ENCODE measurements around the gene INTS11. TPM values are rescaled to one million over a fixed set of nuclear protein-coding genes. Genes with fewer than 3 reads are reported as not detected.

Gene INTS11
- total and polyA plus RNA-seq, 10 of the 15 experiments (the other 5 are each of a cell fraction or from before 2014, with no cell fraction given) = 2.5 to 117 (median 77.7) TPM

DNA sequence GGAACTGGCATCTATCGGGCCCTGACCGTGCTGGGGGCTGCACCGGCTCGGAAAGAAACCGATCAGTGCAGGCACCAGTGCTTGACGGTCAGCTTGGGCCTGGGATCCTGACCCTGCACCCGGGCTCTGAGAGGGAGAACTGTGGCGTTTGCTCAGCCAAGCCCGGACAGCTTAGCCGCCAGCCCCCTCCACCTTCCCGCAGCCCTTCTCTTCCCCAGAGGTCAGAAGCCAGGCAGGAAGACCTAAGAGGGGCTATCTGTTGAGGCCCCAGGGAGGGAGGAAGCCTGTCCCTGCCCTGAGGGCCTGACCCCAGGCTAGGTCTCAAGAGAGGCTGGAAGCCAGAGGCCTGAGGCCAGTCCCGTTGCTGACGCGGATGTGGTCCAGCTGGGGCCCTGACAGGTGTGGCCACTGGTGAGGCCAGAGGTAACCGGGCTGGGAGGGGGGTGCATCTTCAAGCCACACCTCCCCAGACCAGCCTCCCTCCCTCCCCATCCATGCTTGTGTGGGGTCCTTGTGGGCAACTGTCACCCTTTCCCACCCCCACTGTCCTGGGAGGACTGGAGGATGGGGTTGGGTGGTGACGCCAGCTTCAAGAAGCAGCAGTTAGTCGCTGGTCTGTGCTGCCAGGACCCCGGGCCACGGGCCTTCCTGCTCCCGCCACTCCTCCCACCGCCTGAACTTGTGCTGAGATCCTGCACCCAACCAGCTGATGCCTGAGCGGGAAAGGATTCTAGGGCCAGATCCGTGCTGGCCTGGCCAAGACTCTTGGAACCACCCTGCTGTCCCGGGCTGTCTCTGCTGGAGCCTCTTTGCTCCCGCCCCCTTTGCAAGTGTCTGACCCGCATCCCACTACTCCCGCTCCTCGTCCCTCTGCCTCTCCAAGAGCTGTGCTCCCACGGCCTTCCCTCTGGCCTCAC, 27.3 kb upstream of the INTS11 start:
- H2AFZ ChIP-seq (ENCODE audit: control insufficient read depth, low read depth, low read length) = no peak overlapping the region
- ChIA-PET POLR2A (no interaction called here), SMC1A (ENCODE audit: uncharacterized antibody, unreplicated experiment) (no interaction called here), CTCF (interaction anchor here (1.8 kb wide), 1 partner anchor 20 kb away, joined by 10 read pairs; no protein-coding TSS in a partner anchor), RAD21 (ENCODE audit: unreplicated experiment) (no interaction called here)
- H3K9me3 ChIP-seq (replicated peaks; ENCODE audit: control insufficient read depth, insufficient read depth, low read length) = no peaks in the 10 kb centered on the region
- H3K4me2 ChIP-seq (ENCODE audit: control insufficient read depth, insufficient read depth) = no peak overlapping the region
- no peaks in the 10 kb centered on the region for H4K20me1 ChIP-seq (ENCODE audit: control insufficient read depth, insufficient read depth)
- DNase-seq (ENCODE audit: low read depth, low spot score) (no peak), FAIRE-seq (no peak), ATAC-seq (no peak)
- 81% methylated on average over 29 of the region's 29 CpGs for WGBS (ENCODE audit: insufficient coverage, insufficient replicate concordance, low lambda C conversion rate, missing lambda C conversion rate)
- peaks cover 2% of the 10 kb centered on the region for H3K79me2 ChIP-seq (ENCODE audit: control insufficient read depth, insufficient read depth, low read length)
- in situ Hi-C loops (cut with MboI) = no loop called here
- peaks cover 0 to 3% of the 10 kb centered on the region in 2 experiments; a peak in 2 of 4 replicates for H3K27me3 ChIP-seq (replicated peaks in 1 of 2; ENCODE audit: control insufficient read depth in 2 of 2, insufficient read depth in 2 of 2, low read length in 1 of 2)
- no peak overlapping the region for H3K9ac ChIP-seq (ENCODE audit: control insufficient read depth, insufficient read depth, low read length)
- BruUV-seq (replicated peaks) = no TSS peak
- TF ChIP-seq, protein P1, sequence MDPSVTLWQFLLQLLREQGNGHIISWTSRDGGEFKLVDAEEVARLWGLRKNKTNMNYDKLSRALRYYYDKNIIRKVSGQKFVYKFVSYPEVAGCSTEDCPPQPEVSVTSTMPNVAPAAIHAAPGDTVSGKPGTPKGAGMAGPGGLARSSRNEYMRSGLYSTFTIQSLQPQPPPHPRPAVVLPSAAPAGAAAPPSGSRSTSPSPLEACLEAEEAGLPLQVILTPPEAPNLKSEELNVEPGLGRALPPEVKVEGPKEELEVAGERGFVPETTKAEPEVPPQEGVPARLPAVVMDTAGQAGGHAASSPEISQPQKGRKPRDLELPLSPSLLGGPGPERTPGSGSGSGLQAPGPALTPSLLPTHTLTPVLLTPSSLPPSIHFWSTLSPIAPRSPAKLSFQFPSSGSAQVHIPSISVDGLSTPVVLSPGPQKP (IDR thresholded peaks at IDR 0.05; ENCODE audit: low read depth, low read length) = no peak
- TF ChIP-seq RCOR1 (conservative IDR thresholded peaks at IDR 0.05; ENCODE audit: low read depth, low read length) = no peak
- TF ChIP-seq ZZZ3 (IDR thresholded peaks at IDR 0.05; ENCODE audit: control insufficient read depth, insufficient read length, low read depth) = no peak
- no peak for TF ChIP-seq IRF4 (IDR thresholded peaks at IDR 0.05; ENCODE audit: low read depth, low read length)
- no peak for TF ChIP-seq SMAD1 (IDR thresholded peaks at IDR 0.05; ENCODE audit: low read depth, partially characterized antibody)
- TF ChIP-seq NFYA (IDR thresholded peaks at IDR 0.05; ENCODE audit: borderline replicate concordance, low read depth, low read length) = no peak
- TF ChIP-seq PML (IDR thresholded peaks at IDR 0.05; ENCODE audit: low read length) = no peak
- TF ChIP-seq PAX5 (IDR thresholded peaks at IDR 0.05; ENCODE audit: borderline replicate concordance, low read depth, low read length) = no peak
- no peak for TF ChIP-seq EP300 (IDR thresholded peaks at IDR 0.05; ENCODE audit: borderline replicate concordance in 1 of 2, control insufficient read depth in 1 of 2, low read depth in 2 of 2, low read length in 2 of 2)
- no peak for TF ChIP-seq NR2C2 (IDR thresholded peaks at IDR 0.05; ENCODE audit: borderline replicate concordance, control insufficient read depth, insufficient read length, low read depth)
- TF ChIP-seq, protein P2, sequence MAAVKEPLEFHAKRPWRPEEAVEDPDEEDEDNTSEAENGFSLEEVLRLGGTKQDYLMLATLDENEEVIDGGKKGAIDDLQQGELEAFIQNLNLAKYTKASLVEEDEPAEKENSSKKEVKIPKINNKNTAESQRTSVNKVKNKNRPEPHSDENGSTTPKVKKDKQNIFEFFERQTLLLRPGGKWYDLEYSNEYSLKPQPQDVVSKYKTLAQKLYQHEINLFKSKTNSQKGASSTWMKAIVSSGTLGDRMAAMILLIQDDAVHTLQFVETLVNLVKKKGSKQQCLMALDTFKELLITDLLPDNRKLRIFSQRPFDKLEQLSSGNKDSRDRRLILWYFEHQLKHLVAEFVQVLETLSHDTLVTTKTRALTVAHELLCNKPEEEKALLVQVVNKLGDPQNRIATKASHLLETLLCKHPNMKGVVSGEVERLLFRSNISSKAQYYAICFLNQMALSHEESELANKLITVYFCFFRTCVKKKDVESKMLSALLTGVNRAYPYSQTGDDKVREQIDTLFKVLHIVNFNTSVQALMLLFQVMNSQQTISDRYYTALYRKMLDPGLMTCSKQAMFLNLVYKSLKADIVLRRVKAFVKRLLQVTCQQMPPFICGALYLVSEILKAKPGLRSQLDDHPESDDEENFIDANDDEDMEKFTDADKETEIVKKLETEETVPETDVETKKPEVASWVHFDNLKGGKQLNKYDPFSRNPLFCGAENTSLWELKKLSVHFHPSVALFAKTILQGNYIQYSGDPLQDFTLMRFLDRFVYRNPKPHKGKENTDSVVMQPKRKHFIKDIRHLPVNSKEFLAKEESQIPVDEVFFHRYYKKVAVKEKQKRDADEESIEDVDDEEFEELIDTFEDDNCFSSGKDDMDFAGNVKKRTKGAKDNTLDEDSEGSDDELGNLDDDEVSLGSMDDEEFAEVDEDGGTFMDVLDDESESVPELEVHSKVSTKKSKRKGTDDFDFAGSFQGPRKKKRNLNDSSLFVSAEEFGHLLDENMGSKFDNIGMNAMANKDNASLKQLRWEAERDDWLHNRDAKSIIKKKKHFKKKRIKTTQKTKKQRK (IDR thresholded peaks at IDR 0.05; ENCODE audit: low read depth, low read length) = no peak
- TF ChIP-seq ESRRA (IDR thresholded peaks at IDR 0.05; ENCODE audit: low read length) = no peak
- H3K36me3 ChIP-seq (ENCODE audit: control insufficient read depth in 2 of 2, insufficient read depth in 2 of 2, low read length in 1 of 2) = no peaks in the 10 kb centered on the region
- intact Hi-C loops (cut with micrococcal nuclease; ENCODE audit: unreplicated experiment) = no loop called here
- no peak overlapping the region for H3K4me3 ChIP-seq
- peaks cover 6% of the 10 kb centered on the region; the same call in 1 of the 2 replicates for H3K4me1 ChIP-seq (ENCODE audit: control insufficient read depth, insufficient read depth, low read length)
- H3K27ac ChIP-seq (ENCODE audit: control insufficient read depth, insufficient read depth) = no peak overlapping the region
